ENCODE results near the gene ZNF232.
"Not testable (repeated sequence)": the region's sequence is repeated elsewhere in the genome, so short reads cannot be mapped to it uniquely, and the experiment has no call there.

ZNF232 gene

DNA sequence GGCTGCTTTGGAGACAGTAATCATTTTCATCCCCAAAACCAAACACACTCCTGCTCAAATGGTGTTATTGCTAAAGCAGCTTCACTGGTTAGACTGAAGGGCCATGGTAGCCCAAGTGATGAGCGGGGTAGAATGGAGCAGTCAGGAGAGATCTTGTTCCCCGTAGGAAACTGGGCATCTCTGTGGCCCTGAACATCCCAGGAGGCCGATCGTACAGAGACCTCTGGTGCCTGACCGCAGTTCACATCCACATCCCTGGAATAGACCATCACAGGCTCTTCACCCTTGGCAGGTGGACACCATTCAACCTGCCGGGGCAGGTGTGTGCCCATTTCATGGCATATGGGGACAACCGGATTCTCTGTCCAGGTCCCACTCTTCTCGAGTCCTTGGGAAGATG, 18.1 kb upstream of the ZNF232 start:
- DNase-seq, result not testable (repeated sequence)

DNA sequence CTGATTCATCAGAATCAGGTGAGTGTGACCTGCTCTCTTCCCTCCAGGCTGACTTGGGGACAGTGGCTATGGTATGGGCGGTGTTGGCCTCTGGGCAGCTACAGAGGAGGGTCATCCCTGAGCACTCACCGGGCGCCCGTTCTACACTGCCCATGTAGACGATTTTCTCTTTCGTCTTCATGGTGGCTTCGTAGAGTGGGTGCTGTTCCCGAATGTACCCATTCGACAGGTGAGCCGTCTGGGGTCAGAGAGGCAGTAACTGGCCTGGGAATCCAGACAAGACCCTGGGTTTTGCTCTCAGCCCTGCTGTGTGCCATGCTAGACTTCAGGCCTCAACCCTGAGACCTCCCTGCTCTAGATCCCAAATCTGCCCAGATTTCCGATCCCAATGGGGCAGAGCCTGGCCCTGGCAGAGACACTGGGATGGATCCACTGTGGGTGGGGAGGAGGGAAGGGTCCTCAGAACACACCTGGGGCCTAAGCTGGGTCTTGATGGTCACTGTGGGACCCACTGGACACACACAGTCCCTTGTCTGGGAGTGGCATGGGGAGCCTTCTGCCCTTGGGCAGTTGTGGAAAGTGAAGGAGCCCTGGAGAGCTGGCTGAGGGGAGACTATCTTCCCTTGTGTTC, 17.3 kb upstream of the ZNF232 start:
- DNase-seq, result no peak

DNA sequence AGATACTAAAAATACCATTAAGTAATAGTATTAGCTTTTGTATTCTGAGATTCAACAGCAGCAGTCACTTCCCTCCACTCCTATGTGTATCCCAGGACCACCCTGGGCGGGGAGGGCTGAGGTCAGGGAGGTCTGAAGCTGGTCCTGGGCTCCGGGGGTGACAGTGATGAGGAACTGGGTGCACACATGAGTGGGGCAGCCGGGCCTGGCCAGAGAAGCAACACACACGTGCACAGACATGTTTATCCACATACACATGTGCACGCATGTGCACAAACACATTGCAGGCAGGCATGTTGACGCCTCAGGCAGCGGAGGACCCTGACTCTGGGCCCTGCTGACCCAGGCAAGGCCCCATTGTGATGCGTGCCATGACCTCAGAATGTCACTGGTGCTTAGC, 16.7 kb upstream of the ZNF232 start:
- not testable (repeated sequence) for DNase-seq

DNA sequence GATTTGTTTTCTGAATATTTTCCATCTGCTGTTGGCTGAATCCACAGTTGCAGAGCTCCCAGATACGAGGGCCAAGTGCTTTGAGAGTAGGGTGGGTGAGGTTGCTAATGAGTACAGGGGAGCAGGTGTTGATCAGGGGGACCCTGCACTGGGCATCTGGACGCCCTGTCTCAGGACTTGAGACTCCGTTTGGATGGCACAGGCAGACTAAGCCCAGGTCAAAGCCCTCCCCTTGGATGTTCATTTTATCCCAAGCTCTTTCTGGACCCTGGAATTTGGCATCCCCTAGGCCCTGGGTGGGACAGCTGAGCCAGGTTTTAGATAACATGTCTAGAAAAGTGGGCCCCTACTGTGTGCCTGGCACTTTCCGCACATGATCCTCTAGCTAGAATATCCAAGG, 16.2 kb upstream of the ZNF232 start:
- no peak for DNase-seq

DNA sequence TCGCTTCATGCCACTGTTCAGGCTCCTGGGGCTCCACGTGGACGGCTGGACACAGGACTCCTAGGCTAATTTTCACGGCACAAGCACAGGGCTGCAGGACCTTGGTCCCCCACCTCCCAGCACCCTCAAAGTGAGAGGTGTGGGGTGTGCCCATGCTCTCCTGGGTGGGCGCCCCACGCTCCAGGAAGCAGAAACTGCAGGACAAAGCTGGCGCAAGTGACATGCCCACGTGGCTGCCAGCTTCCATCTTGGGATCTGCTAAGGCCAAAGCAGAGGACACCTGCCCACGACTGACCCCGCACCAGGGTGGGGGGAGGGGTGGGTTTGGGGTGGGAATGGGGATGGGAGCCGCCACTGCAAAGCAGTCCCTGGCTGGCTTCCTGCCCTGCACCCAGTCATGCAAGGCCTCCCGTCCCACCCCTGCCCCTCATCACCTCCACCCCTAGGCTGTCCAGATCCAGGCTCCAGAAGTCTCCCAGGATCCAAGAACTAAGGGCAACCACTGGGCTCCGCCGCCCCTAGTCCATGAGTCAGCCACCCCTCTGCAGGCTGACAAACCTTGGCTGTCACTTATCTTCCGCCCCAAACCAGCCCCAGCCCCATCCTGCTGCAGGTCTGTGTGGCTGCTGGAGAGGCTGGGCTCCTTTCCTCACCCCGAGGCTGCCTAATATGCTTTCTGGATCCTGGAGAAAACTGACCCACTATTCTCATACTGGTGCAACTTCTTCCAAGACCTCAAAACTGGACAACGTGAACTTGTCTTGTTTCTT, 15.2 kb upstream of the ZNF232 start:
- DNase-seq, result no peak

DNA sequence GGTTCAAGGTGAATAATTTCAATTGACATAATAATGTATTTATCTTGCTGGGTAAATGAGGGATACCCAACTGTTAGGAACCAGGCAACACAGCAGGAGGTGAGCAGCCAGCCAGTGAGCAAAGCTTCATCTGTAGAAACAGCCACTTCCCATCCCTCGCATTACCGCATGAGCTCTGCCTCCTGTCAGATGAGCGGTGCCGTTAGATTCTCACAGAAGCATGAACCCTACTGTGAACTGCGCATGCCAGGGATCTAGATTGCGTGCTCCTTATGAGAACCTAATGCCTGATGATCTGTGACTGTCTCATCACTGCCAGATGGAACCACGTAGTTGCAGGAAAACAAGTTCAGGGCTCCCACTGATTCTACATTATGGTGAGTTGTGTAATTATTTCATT, 13.2 kb upstream of the ZNF232 start:
- DNase-seq, result not testable (repeated sequence)

DNA sequence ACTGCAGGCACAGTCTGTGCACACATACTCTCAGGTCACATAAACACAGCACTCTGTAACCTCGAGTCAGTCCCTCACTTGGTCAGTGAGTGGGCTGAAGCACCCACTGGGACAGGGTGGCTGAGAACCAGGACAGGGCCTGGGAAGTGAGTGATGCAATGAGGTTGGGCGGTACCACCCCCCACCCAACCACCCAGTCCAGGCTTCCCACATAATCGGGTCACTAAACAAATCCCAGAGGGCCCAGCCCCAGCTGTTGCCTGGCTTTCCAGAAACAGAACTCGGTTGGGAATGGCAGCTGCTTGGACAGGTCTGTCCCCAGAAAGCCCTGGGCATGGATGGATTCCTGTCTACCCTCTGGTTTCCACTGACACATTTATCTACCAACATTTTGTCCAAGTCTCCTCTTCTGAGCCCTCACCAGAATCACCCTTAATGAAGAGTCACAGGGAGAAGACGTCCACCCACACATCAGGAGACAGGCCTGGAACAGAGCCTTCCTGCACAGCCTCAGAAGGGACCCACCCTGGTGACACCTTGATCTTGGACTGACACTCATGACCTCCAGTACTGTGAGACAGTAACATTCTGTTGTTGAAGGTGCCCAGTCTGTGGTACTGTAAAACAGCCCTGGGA, 12.6 kb upstream of the ZNF232 start:
- not testable (repeated sequence) for DNase-seq

DNA sequence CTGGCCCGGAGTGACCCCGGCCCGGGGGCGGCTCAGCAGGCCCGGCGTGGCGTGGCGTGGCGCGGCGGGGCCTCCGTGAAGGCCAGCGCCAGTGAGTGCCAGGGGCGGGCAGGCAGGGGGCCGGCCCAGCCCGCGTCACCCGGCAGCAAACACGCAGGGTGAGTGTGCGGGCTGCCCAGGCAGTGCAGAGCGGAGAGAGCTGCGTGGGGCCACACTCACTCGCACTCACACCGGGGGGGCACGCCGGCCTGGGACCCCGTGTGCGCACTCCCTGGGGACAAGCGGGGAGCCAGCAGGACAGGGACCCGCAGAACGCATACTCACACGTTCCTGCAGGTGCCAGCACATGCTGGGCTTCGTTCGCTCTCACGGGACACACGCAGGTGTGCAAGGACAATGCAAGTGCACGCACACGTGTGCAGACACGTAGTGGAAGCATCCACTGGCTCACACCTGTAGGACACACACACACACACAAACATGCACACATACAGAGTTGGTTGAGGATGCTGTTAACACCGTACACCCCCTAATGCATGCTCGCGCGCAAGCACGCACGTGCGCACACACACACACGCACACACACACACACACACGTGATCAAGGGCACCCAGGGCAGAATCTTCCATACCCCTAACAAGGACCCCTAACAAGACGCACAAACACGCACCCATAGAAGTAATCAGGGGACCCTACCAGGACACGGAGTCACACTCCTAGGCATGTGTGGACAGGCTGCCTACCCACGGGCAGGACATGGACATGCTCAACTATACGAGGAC, 11.9 kb upstream of the ZNF232 start:
- DNase-seq, result no peak

DNA sequence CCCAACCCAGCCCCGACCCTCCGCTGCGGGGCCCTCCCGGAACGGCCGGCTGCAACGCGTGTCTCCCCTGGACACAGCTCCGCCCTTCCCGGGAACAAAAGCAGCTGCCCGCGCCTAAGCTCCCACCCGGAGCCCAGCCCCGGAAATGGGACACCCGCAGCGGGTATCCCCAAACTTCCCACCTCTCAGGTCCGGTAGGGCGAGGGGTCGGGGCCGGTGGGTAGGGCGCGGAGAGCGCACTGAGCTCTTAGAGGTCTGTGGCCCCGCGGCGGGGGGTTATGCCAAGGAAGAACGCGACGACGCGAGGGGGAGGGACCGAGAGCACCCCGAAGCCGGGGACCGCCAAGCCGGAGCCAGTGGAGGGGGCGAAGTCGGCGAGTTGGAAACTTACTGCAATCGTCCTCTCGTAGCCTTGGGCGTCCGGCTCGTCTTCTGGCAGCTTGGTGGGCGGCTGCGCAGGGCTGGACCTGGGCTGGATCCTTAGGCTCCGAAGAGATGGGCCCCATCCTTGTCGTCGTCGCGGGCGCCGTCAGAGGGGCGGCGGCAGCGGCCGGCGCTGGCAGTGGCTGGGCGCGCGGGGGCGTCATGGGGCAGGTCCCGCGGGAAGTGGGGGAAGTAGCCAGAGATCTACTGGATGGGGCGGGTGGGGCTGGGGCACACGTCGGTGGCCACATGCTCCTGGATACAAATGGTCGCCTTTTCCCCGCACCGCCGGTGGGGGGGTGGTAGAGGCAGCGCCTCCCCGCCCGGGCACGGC, 11.1 kb upstream of the ZNF232 start:
- no peak for DNase-seq

DNA sequence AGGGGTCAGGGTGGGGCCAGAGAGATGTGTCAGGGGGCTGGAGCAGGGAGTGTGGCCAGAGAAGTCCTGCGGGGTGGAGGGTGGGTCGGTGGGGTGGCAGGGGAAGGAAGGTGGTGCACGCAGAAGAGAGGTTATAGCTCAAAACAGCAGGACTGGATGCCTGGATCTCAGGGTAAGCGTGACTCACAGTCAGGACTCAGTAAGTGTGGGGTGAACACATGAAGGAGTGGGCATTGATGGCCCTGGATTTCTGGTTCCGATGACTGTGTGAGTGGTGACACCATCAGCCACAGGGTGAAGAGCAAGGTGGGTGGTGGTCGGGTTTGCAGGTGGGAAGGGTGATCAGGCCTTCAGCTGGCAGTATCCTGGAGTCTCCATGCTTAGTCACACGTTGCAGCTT, 10.4 kb upstream of the ZNF232 start:
- not testable (repeated sequence) for DNase-seq

DNA sequence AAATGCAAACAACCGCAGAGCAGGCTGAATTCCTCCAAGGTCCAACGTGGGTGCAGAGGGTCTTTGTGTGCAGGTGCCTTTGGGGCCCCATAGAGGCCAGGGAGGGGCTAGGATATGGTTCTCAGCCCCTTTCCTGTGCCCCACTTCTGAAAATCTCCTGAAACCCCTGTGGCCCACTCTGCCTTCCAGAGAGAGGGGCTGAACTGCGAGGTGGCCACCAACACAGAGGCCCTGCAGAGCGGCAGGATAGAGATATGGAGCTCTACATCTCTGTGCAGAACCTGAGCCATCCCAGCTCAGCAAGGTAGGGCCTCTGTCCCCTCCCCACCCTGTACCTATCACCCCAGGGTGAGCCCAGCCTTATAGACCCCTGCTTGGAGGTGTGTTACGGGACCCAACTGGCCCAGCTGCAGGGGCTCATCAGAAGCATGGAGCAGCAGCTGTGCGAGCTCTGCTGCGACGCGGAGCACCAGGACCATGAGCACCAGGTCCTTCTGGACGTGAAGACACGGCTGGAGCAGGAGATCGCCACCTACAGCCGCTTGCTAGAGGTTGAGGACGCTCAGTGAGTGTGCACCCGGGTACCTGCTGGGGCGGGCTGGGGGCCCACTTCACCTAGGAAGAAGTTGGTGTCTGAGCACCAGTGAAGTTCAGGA, 9.6 kb upstream of the ZNF232 start:
- no peak for DNase-seq

DNA sequence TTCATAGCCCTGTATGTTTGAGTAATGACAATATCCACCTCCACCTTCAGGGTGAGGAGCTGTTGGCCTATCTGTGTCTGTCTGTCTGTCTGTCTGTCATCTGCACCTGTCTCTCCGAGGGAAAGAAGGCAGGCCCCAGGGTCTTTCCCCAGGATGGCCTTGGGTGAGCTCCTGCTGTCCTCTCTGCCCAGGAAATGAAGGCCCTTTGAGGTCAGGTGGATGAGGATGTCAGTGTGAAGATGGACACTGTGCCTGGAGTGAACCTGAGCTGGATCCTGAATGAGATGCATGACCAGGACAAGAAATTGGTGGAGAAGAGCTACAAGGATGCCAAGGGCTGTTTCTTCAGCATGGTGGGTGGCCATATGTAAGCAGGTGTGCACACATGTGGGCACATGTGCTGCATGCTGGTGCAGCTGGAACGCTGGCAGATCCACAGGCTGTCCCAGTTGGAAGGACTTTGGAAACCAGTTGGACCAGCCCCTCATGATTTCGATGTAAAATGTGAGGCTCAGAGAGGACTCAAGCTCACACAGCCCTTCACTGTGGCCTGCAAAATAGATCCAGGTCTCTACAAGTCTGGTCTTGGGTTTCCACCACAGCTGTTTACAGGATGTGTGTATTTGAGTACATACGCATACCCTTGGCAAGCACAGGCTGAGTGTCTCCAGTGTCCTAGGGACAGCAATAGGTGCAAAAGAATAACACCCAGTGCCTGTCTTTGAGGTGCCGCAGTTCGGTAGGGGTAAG, 8.9 kb upstream of the ZNF232 start:
- DNase-seq, result not testable (repeated sequence)

DNA sequence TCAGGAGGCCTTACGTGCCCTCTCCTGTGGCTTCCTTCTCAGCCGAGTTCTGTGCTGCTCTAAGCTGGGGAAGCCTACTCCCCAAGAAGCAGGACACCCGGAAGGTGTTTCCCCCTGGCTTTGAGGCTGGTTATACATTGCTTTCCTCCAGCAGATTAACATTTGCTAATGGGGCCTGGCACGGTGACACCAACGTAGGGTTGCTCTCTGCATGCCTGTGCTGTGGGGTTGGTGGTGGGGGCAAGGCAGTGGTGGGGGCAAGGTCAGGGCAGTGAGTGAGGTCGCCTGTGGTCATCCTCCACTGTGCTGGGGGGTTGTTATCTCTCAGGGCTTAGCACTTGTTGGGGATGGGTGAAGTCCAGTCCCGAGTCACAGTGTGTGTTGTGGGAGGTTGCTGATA, 8.4 kb upstream of the ZNF232 start:
- DNase-seq, result no peak

DNA sequence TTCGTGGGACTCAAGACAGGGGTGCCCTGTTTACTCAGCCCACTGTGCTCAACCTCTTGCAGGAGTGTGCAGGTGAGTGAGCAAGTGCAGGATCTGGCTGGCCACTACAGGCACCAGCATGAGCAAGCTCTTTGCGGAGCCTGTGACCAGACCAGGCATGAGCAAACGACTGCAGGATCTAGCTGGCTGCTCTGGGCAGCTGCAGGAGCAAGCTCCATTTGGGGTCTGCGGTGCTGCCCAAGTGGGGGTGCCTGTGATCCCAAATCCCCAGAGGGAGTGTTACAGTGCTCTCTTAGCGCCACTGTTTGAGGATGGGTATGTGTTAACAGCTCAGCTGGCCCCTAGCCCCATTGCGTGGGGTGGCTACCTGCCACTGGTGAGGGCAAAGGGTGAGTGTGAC, 6.5 kb upstream of the ZNF232 start:
- no peak for DNase-seq

DNA sequence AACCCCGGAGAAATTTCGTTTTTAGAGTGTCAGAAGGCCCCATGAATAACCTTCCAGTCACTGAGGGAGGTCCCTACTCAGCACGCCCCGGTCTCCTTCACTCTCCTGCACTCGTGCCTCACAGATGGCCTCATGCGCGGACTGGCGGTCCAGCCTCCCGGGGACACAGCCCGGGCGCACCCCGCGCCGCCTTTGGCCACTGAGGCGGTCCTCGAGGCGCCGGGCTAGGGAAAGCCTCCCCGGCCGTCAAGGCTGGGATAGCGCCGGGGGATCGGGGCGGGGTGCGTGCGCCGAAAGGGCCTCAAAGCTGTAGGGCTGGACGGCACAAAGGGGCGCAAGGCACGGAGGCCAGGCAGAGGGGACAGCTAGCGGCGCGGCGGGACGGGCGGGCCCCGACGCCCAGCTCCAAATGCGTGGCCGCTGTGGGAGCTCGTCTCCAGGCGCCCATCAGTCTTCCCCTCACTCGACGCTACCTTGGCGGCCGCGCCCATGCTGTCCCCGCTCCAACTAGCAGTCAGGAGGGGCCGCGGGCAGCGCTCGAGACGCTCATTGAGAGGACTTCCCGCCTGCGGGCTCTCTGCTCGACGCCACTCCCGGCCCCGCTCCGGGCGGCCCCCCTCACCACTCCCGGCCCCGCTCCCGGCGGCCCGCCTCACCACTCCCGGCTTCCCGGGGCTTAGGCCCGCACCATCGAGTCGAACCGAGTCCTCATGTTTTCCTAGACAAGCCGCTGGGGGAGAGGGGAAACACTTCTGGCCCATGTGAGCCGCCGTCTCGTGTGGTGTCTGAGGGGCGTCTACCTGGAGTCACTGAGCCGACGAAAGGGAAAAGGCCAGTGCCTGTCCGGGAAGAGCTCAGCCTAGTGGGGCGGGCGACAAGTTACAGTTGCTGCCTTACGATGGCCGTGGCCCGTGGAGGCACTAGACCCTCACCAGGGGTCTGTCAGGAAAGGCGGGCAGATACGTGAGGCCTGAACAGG, 4.3 kb upstream of the ZNF232 start, which contains the start of gene USP6:
Gene USP6, plus strand, starts transcription at position 360 of the 979 bp plus-strand sequence. CDS start 14,336 bp downstream, outside the sequence.
- DNase-seq, result no peak

DNA sequence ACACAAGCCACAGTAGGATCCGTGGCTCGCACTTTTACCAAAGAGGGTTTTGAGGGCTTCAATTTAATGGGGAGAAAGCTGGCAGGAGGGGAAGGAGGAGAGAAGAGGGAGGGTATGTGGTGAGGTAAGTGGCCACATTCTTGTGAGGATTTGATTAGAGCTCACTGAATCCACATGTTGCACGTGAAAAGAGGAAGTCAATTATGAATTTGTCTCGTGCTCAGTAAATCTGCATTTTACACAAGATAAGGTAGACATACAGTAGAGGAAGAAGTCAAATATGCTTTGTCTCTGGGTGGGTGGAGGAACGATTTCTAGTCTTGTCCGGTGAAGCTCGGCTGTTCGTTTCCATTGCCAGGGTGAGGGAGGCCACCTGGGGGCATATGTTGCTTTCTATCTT, 862 bp downstream of the ZNF232 start:
- DNase-seq, result no peak

DNA sequence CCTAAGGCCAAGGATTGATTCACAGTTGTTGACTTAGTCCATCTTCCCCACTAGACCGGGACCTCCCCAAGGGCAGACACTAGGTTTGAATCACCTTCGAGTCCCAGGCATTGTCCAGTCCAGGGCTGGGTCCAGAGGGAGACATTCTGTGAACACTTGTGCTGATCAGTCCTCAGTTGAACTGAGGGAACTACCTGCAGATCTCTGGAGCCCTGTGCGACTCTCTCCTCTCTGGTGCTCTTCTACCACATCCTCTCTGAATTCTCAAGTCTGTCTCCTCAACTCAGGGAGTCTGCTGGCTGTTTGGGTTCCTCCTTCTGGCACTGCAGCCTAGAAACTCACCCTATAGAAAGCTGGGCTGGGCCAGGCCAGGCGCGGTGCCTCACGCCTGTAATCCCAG, 10.8 kb downstream of the ZNF232 start:
- DNase-seq, result no peak

DNA sequence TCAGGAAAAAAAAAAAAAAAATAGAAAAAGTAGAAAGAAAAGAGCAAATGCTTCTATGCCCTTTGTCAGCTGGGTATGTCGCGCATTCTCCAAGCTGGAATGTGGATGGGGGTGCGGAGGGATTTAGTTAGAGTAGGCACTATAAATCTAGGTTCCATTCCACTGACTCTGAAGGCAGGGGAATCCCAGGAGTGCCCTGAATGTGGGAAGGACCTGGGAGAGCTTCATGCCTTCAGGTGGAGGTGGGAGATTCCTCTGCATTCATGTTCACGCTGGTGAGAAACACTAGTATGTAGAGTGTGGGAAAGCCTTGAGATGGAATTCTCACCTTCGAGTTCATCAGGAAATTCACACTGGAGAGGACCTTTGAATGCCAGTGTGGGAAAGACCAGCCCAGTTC, 12.4 kb downstream of the ZNF232 start:
- DNase-seq, result no peak

DNA sequence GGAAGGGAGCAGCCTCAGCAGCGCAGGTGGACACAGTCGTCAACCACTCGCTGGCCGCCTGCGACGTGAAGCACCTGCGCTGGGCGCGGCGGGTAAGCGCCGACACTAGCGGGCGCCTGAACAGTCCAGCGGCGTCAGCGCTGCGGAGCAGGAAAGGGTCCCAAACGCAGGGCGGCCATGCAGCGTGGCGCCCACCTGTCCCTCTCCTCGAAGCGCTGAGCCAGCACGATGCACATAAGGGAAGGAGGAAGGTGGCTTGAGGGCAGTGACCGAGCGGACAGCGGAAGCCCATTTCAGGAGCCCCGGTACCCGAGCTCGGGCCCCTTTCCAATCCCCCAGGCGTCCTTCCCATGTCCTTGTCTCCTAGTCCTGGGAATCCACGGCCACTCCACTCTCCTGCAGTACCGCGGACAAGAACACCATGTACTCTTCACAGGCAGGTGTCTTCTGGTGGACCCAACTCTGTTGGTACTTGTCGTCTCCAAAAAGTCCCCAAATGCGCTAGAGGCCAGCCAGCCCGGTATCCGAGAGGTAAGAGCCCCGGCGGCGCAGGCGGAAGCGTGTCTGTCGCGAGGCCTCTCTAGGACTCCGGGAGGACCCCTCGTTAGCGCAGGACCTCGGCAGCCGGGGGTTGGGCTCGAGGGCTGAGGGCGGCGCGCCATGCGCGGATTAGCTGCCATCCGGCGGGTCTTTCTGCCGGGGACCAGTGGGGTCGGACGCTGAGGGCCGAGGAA, 14.4 kb downstream of the ZNF232 start:
- DNase-seq, result no peak

Data from NCI-H2081 (cell line).